GM12878 (cell line): ENCODE measurements around the gene MPDZ. TPM values are rescaled to one million over a fixed set of nuclear protein-coding genes. Genes with fewer than 3 reads are reported as not detected.

Experiments
- ATAC-seq: fragments of 200-7000 bp; cut with Tn5 transposase; 3 replicates; pipeline ENCODE4 v1.9.1; 2020; ENCODE audit warnings: mild to moderate bottlenecking, moderate library complexity
- BruUV-seq: library from RNA; stranded (reverse); fragments of 400-500 nt; replicated peaks from 2 replicates; lab custom pipeline; 2021; lab: Mats Ljungman, UMichigan
- CTCF ChIA-PET: fragments of 300-600 bp; sonication (Branson Sonifier 250); formaldehyde crosslinking; extraction: SDS; loops from one replicate; lab custom pipeline; 2021; ENCODE audit warnings: inconsistent platforms; lab: Yijun Ruan, JAX
- POLR2A ChIA-PET: fragments of 350-600 bp; formaldehyde crosslinking; extraction: SDS; loops from one replicate; lab custom pipeline; 2021; ENCODE audit warnings: inconsistent platforms; lab: Charles Lee
- RAD21 ChIA-PET: fragments of 300-600 bp; sonication (Branson Sonifier 250); formaldehyde crosslinking; loops from one replicate; lab custom pipeline; 2023; ENCODE audit warnings: antibody characterized with exemption; ENCODE audit not compliant: unreplicated experiment; lab: Charles Lee
- SMC1A ChIA-PET: fragments of 300-600 bp; sonication (Branson Sonifier 250); formaldehyde crosslinking; loops from one replicate; lab custom pipeline; 2023; ENCODE audit not compliant: unreplicated experiment, uncharacterized antibody; lab: Charles Lee
- DNase-seq: peaks from one replicate; pipeline ENCODE4 v3.0.0-alpha.2; 2011; ENCODE audit warnings: low read depth, low spot score
- FAIRE-seq: peaks from 3 replicates; lab custom pipeline; 2011; peaks lifted over from hg19 to GRCh38; lab: Jason Lieb, UNC
- H2AFZ ChIP-seq: 2 replicates; pipeline ENCODE4 v1.6.0; 2011; ENCODE audit warnings: low read depth, low read length, control low read depth; ENCODE audit not compliant: control insufficient read depth
- H3K27ac ChIP-seq: 2 replicates; pipeline ENCODE4 v1.5.1; 2011; ENCODE audit warnings: control low read depth; ENCODE audit not compliant: control insufficient read depth, insufficient read depth
- H3K27me3 ChIP-seq, 2 experiments: replicated peaks in 1 of 2; 2 replicates each; pipeline versions ENCODE4 v1.6.0 to v1.6.1; 2011; ENCODE audit warnings: low read length in 1 of 2; ENCODE audit not compliant: control insufficient read depth in 2 of 2, insufficient read depth in 2 of 2
- H3K36me3 ChIP-seq, 2 experiments: 2 replicates each; pipeline ENCODE4 v1.5.1; 2011; ENCODE audit warnings: low read length in 1 of 2; ENCODE audit not compliant: control insufficient read depth in 2 of 2, insufficient read depth in 2 of 2
- H3K4me1 ChIP-seq: 2 replicates; pipeline ENCODE4 v1.6.1; 2011; ENCODE audit warnings: mild to moderate bottlenecking, low read length, moderate library complexity, mixed read lengths; ENCODE audit not compliant: control insufficient read depth, insufficient read depth
- H3K4me2 ChIP-seq: 2 replicates; pipeline ENCODE4 v1.6.0; 2011; ENCODE audit warnings: control low read depth; ENCODE audit not compliant: control insufficient read depth, insufficient read depth
- H3K4me3 ChIP-seq: fragments of 200-600 bp; sonication (generic); 2 replicates; pipeline ENCODE4 v1.5.1; 2016
- H3K79me2 ChIP-seq: 2 replicates; pipeline ENCODE4 v1.6.0; 2011; ENCODE audit warnings: low read length; ENCODE audit not compliant: control insufficient read depth, insufficient read depth
- H3K9ac ChIP-seq: 2 replicates; pipeline ENCODE4 v1.8.0; 2011; ENCODE audit warnings: low read length, control low read depth, mixed read lengths; ENCODE audit not compliant: control insufficient read depth, insufficient read depth
- H3K9me3 ChIP-seq: replicated peaks from 3 replicates; pipeline ENCODE4 v1.5.1; 2011; ENCODE audit warnings: mild to moderate bottlenecking, low read length; ENCODE audit not compliant: control insufficient read depth, insufficient read depth
- H4K20me1 ChIP-seq: 2 replicates; pipeline ENCODE4 v1.6.0; 2011; ENCODE audit not compliant: control insufficient read depth, insufficient read depth
- E2F4 ChIP-seq: IDR thresholded peaks from 2 replicates; pipeline ENCODE4 v1.6.1; 2012; ENCODE audit warnings: low read depth, low read length, improper control_type of control experiment
- E4F1 ChIP-seq: fragments of 450-650 bp; IDR thresholded peaks from 2 replicates; pipeline ENCODE4 v1.6.1; 2018; ENCODE audit warnings: borderline replicate concordance, mild to moderate bottlenecking; ENCODE audit not compliant: partially characterized antibody
- JUNB ChIP-seq: IDR thresholded peaks from 2 replicates; pipeline ENCODE4 v1.6.1; 2016; ENCODE audit warnings: antibody characterized with exemption, mild to moderate bottlenecking
- KDM1A ChIP-seq: fragments of 200-600 bp; sonication (generic); IDR thresholded peaks from 2 replicates; pipeline ENCODE4 v1.6.1; 2016; ENCODE audit warnings: borderline replicate concordance
- MEF2A ChIP-seq: IDR thresholded peaks from 2 replicates; pipeline ENCODE4 v1.6.1; 2011; ENCODE audit warnings: low read depth, mild to moderate bottlenecking, low read length, moderate library complexity; ENCODE audit not compliant: insufficient read depth
- MEF2B ChIP-seq: fragments of 450-650 bp; IDR thresholded peaks from 2 replicates; pipeline ENCODE4 v1.6.1; 2018; ENCODE audit warnings: mild to moderate bottlenecking, moderate library complexity; ENCODE audit not compliant: partially characterized antibody, poor library complexity, severe bottlenecking
- NR2C2 ChIP-seq: IDR thresholded peaks from 2 replicates; pipeline ENCODE4 v1.6.1; 2011; ENCODE audit warnings: borderline replicate concordance, low read depth; ENCODE audit not compliant: control insufficient read depth, insufficient read length
- PAX5 ChIP-seq: IDR thresholded peaks from 2 replicates; pipeline ENCODE4 v1.6.1; 2011; ENCODE audit warnings: low read depth, low read length, borderline replicate concordance
- RELA ChIP-seq: fragments of 450-650 bp; IDR thresholded peaks from 2 replicates; pipeline ENCODE4 v1.8.0; 2014; ENCODE audit warnings: borderline replicate concordance; ENCODE audit not compliant: partially characterized antibody
- SREBF1 ChIP-seq: IDR thresholded peaks from 2 replicates; pipeline ENCODE4 v1.6.1; 2012; ENCODE audit warnings: mild to moderate bottlenecking, low read length
- WGBS: methylation state at CpG from one replicate; pipeline ENCODE4 v1.1.6; 2016; ENCODE audit warnings: low lambda C conversion rate; ENCODE audit not compliant: insufficient replicate concordance, insufficient coverage; ENCODE audit errors: missing lambda C conversion rate; 5-methylcytosine and 5-hydroxymethylcytosine counted together
- in situ Hi-C: fragments of 300-500 bp; cut with MboI; formaldehyde crosslinking; loops from 9 replicates; pipeline ENCODE4 v1.14.3; 2018; ENCODE audit warnings: mixed read lengths
- intact Hi-C: fragments of 100-400 bp; cut with micrococcal nuclease; formaldehyde crosslinking; loops from one replicate; pipeline ENCODE4 v1.14.2; 2022; ENCODE audit not compliant: unreplicated experiment
- polyA plus RNA-seq, 11 experiments: library from polyadenylated mRNA; depleted of rRNA in 4 of 11; unstranded in 6 of 11; stranded (reverse) in 5 of 11; fragments of >200 nt; fragmentation: Nextera tagmentation in 4 of 11; fragmentation: Illumina TruSeq in 1 of 11; extraction: Ambion mirVana in 4 of 11; extraction: Trizol in 1 of 11; gene quantifications; 1 replicate in 1 of 11; 2 replicates in 10 of 11; pipeline versions ENCODE4 v1.2.1 to v1.2.3, GENCODE V29; 2011 to 2016; ENCODE audit warnings: inconsistent platforms in 2 of 11, missing spikeins in 2 of 11, low read depth in 1 of 11
- total RNA-seq, 4 experiments: library from RNA; depleted of rRNA in 3 of 4; stranded (reverse); fragments of >200 nt in 3 of 4; fragmentation: Illumina TruSeq in 1 of 4; extraction: Trizol in 1 of 4; gene quantifications; 2 replicates each; pipeline versions ENCODE4 v1.2.1 to v1.2.3, GENCODE V29; 2013 to 2021

The MPDZ gene
- total and polyA plus RNA-seq, 10 of the 15 experiments (the other 5 are each of a cell fraction or from before 2014, with no cell fraction given), result 0.36 TPM; not detected in 9

DNA sequence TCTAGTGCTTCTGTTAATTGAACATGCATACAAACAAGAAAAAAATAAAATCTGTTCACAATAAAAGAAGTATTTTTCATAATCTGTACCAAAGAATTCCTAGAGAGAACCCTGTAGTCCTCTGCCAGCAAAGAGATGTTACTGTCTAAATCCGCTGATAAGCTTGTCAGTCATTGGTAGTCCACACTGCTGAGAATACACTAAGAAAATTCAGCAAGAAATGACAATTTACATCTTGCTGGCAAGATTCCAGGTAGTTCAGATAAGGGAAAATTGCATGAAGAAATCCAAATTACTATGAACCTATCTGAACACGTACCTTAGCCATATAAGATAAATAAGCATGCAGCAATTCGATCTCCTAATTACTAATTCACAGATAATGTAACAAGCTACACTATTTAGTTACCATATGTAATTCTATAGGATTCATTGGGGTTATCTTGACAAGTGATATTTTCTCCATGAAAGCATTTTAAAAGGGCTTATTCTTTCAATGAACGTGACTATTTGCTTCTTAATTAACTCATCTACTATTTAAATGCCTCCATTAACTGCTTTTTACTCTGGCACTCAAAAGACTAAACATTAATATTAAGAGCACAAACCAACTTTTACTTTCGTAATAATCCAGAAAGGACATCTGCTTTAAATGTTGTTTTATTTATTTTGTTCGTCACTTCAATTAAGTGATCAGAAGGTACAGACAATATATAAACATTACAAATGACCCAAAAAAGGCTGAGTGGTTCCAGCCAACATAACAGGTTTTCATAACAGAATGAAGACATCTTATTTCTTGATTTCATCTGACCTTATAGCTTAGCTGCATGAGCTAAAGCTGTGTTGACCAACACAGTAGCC is 9.7 kb downstream of the MPDZ start (continued):
- TF ChIP-seq E4F1, result no peak
- TF ChIP-seq KDM1A, result no peak
- no peak for TF ChIP-seq E2F4
- no peak for TF ChIP-seq NR2C2
- no peak for TF ChIP-seq MEF2A

DNA sequence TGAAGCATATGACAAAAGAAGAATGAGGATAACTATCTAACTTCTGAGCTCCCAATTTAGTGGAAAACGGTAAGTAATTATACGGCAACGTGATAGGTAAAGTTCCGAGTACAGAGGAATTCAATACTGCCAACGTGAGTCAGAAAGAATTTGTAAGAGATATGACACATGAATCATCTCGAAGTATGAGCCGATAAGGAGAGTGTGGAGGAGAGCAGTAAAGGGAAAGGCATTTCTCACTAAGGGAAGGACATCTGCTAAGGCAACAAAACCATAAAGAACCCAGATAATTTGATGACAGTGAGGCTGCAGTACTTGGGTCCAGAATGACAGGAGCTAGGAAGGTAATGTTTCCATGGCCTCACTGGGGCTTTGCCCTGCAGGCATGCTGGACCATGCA is 11.0 kb downstream of the MPDZ start:
- Histone ChIP-seq H3K27me3 (no peaks in the 10 kb centered on the region), H3K4me2 (no peak overlapping the region), H3K9me3 (no peaks in the 10 kb centered on the region), H3K4me1 (no peaks in the 10 kb centered on the region), H2AFZ (no peak overlapping the region), H3K36me3 (no peaks in the 10 kb centered on the region), H3K27ac (no peak overlapping the region), H3K9ac (no peak overlapping the region), H3K4me3 (no peak overlapping the region), H3K79me2 (no peaks in the 10 kb centered on the region), H4K20me1 (no peaks in the 10 kb centered on the region)
- in situ Hi-C loops, result no loop called here
- no peak for TF ChIP-seq PAX5
- TF ChIP-seq JUNB, result no peak
- no peak for TF ChIP-seq SREBF1
- no peak for TF ChIP-seq MEF2B
- TF ChIP-seq RELA, result no peak
- intact Hi-C loops, result no loop called here
- no peak for FAIRE-seq
- ChIA-PET SMC1A (interaction anchor here (0.9 kb wide), 1 partner anchor 13 kb away, joined by 3 read pairs; no protein-coding TSS in a partner anchor), RAD21 (no interaction called here), CTCF (no interaction called here), POLR2A (no interaction called here)
- 45% methylated on average over 7 of the region's 7 CpGs for WGBS
- no TSS peak for BruUV-seq
- no peak for ATAC-seq
- no peak for DNase-seq
